Karpas-422 (cell line): Measurements from ENCODE around the gene ATG10. TPM values are rescaled to one million over a fixed set of nuclear protein-coding genes. Genes with fewer than 3 reads are reported as not detected.
A peak's percentile ranks its signal among the peaks of the same experiment; 100 is the strongest.

Experiments
- DNase-seq: peaks from one replicate; pipeline ENCODE4 v3.0.0-alpha.2; 2015
- H2AFZ ChIP-seq: fragments of 200-600 bp; sonication (generic); 2 replicates; pipeline ENCODE4 v1.6.1; 2014; ENCODE audit warnings: antibody characterized with exemption, low read length, mixed read lengths
- H3K27ac ChIP-seq: fragments of 200-600 bp; sonication (generic); 2 replicates; pipeline ENCODE4 v1.5.1; 2014; ENCODE audit warnings: mild to moderate bottlenecking, low read length, moderate library complexity
- H3K27me3 ChIP-seq: fragments of 200-600 bp; sonication (generic); 2 replicates; pipeline ENCODE4 v1.6.1; 2014; ENCODE audit warnings: low read length, mixed read lengths
- H3K36me3 ChIP-seq: fragments of 200-600 bp; sonication (generic); 2 replicates; pipeline ENCODE4 v1.6.1; 2014; ENCODE audit warnings: low read length, mixed read lengths; ENCODE audit not compliant: insufficient read depth
- H3K4me1 ChIP-seq: fragments of 200-600 bp; sonication (generic); 2 replicates; pipeline ENCODE4 v1.6.1; 2014; ENCODE audit warnings: mild to moderate bottlenecking, low read length, mixed read lengths
- H3K4me2 ChIP-seq: fragments of 200-600 bp; sonication (generic); 2 replicates; pipeline ENCODE4 v1.6.1; 2014; ENCODE audit warnings: low read length, low read depth, mild to moderate bottlenecking; ENCODE audit not compliant: poor library complexity, severe bottlenecking
- H3K4me3 ChIP-seq: fragments of 200-600 bp; sonication (generic); 2 replicates; pipeline ENCODE4 v1.5.1; 2014; ENCODE audit warnings: mild to moderate bottlenecking, antibody characterized with exemption, low read length, mixed read lengths
- H3K79me2 ChIP-seq: fragments of 200-600 bp; sonication (generic); 2 replicates; pipeline ENCODE4 v1.6.1; 2014; ENCODE audit warnings: mild to moderate bottlenecking, low read length, mixed read lengths
- H3K9ac ChIP-seq: fragments of 200-600 bp; sonication (generic); 2 replicates; pipeline ENCODE4 v1.6.0; 2014; ENCODE audit warnings: low read length
- H3K9me2 ChIP-seq: fragments of 200-600 bp; sonication (generic), shearing (Covaris generic); replicated peaks from 2 replicates; pipeline ENCODE4 v1.6.0; 2014; ENCODE audit warnings: mild to moderate bottlenecking, low read length, moderate library complexity; ENCODE audit not compliant: insufficient read depth
- H3K9me3 ChIP-seq: fragments of 300-700, 200-600 bp; sonication (generic); 2 replicates; pipeline ENCODE4 v1.6.1; 2014; ENCODE audit warnings: low read length, mixed read lengths
- H4K20me1 ChIP-seq: fragments of 200-600 bp; sonication (generic); 2 replicates; pipeline ENCODE4 v1.6.1; 2014; ENCODE audit warnings: mild to moderate bottlenecking, antibody characterized with exemption, low read length, low read depth; ENCODE audit not compliant: insufficient read depth
- total RNA-seq: library from RNA; depleted of rRNA; stranded (reverse); fragments of >200 nt; shearing (Covaris generic); gene quantifications from 2 replicates; pipeline ENCODE4 v1.2.3, GENCODE V29; 2014; ENCODE audit warnings: low replicate concordance

ATG10 gene
- total RNA-seq, 1 experiment from 2014 or later, result 16.8 TPM

GRCh38 chr5:82234885-82235284, 263.1 kb downstream of the ATG10 start:
- no peaks in the 10 kb centered on the region for H3K36me3 ChIP-seq
- no peaks in the 10 kb centered on the region for H3K27me3 ChIP-seq
- H3K9me3 ChIP-seq, result no peaks in the 10 kb centered on the region
- H3K79me2 ChIP-seq, result no peaks in the 10 kb centered on the region
- no peak overlapping the region for H3K4me3 ChIP-seq
- no peak overlapping the region for H2AFZ ChIP-seq
- no peak overlapping the region for H3K9ac ChIP-seq
- H3K27ac ChIP-seq, result no peak overlapping the region
- DNase-seq, result no peak
- no peaks in the 10 kb centered on the region for H4K20me1 ChIP-seq
- H3K4me1 ChIP-seq, result no peaks in the 10 kb centered on the region
- H3K4me2 ChIP-seq, result no peak overlapping the region
- H3K9me2 ChIP-seq, result no peaks in the 10 kb centered on the region

- DNase-seq, result no peak
- Histone ChIP-seq H3K4me1 (no peaks in the 10 kb centered on the region), H3K27ac (no peak overlapping the region), H2AFZ (no peak overlapping the region), H3K9ac (no peak overlapping the region), H3K4me2 (no peak overlapping the region), H3K79me2 (no peaks in the 10 kb centered on the region), H4K20me1 (no peaks in the 10 kb centered on the region), H3K27me3 (no peaks in the 10 kb centered on the region), H3K4me3 (no peak overlapping the region), H3K9me3 (peaks cover 15% of the 10 kb centered on the region), H3K9me2 (no peaks in the 10 kb centered on the region), H3K36me3 (no peaks in the 10 kb centered on the region)
Measured at GRCh38 chr5:82244151-82244550, 272.3 kb downstream of the ATG10 start.

- Histone ChIP-seq H3K36me3 (no peaks in the 10 kb centered on the region), H4K20me1 (no peaks in the 10 kb centered on the region), H3K27ac (no peak overlapping the region), H2AFZ (no peak overlapping the region), H3K4me3 (no peak overlapping the region), H3K4me1 (no peaks in the 10 kb centered on the region), H3K27me3 (no peaks in the 10 kb centered on the region), H3K4me2 (no peak overlapping the region), H3K79me2 (no peaks in the 10 kb centered on the region), H3K9me3 (peaks cover 15% of the 10 kb centered on the region), H3K9ac (no peak overlapping the region), H3K9me2 (no peaks in the 10 kb centered on the region)
- no peak for DNase-seq
Measured at GRCh38 chr5:82244854-82245635, 273.2 kb downstream of the ATG10 start.

GRCh38 chr5:82246960-82247574, 275.2 kb downstream of the ATG10 start:
- no peaks in the 10 kb centered on the region for H3K9me2 ChIP-seq
- peaks cover 15% of the 10 kb centered on the region for H3K9me3 ChIP-seq
- no peaks in the 10 kb centered on the region for H4K20me1 ChIP-seq
- no peaks in the 10 kb centered on the region for H3K27me3 ChIP-seq
- no peak overlapping the region for H3K4me3 ChIP-seq
- H3K36me3 ChIP-seq, result no peaks in the 10 kb centered on the region
- peak; percentile 60 for DNase-seq
- no peaks in the 10 kb centered on the region for H3K79me2 ChIP-seq
- H2AFZ ChIP-seq, result no peak overlapping the region
- H3K9ac ChIP-seq, result no peak overlapping the region
- no peak overlapping the region for H3K27ac ChIP-seq
- H3K4me2 ChIP-seq, result no peak overlapping the region
- H3K4me1 ChIP-seq, result no peaks in the 10 kb centered on the region

- no peak overlapping the region for H3K4me3 ChIP-seq
- no peaks in the 10 kb centered on the region for H3K36me3 ChIP-seq
- H2AFZ ChIP-seq, result no peak overlapping the region
- no peaks in the 10 kb centered on the region for H3K79me2 ChIP-seq
- H3K4me2 ChIP-seq, result no peak overlapping the region
- H3K4me1 ChIP-seq, result peaks cover 7% of the 10 kb centered on the region
- no peaks in the 10 kb centered on the region for H3K9me2 ChIP-seq
- no peak overlapping the region for H3K27ac ChIP-seq
- no peaks in the 10 kb centered on the region for H4K20me1 ChIP-seq
- no peaks in the 10 kb centered on the region for H3K27me3 ChIP-seq
- DNase-seq, result no peak
- peaks cover 6% of the 10 kb centered on the region for H3K9me3 ChIP-seq
- no peak overlapping the region for H3K9ac ChIP-seq
Measured at GRCh38 chr5:82252744-82253143, 280.9 kb downstream of the ATG10 start.

GRCh38 chr5:82255844-82256243, 284.0 kb downstream of the ATG10 start:
- no peak overlapping the region for H2AFZ ChIP-seq
- no peaks in the 10 kb centered on the region for H3K79me2 ChIP-seq
- H4K20me1 ChIP-seq, result no peaks in the 10 kb centered on the region
- H3K9me2 ChIP-seq, result no peaks in the 10 kb centered on the region
- no peak overlapping the region for H3K9ac ChIP-seq
- peaks cover 15% of the 10 kb centered on the region for H3K4me1 ChIP-seq
- no peak for DNase-seq
- H3K9me3 ChIP-seq, result no peaks in the 10 kb centered on the region
- H3K36me3 ChIP-seq, result no peaks in the 10 kb centered on the region
- no peak overlapping the region for H3K27ac ChIP-seq
- no peaks in the 10 kb centered on the region for H3K27me3 ChIP-seq
- no peak overlapping the region for H3K4me3 ChIP-seq
- no peak overlapping the region for H3K4me2 ChIP-seq

GRCh38 chr5:82257247-82257646, 285.4 kb downstream of the ATG10 start:
- Histone ChIP-seq H3K4me1 (peaks cover 15% of the 10 kb centered on the region), H3K9me3 (no peaks in the 10 kb centered on the region), H3K79me2 (no peaks in the 10 kb centered on the region), H3K27me3 (no peaks in the 10 kb centered on the region), H3K36me3 (no peaks in the 10 kb centered on the region), H4K20me1 (no peaks in the 10 kb centered on the region), H2AFZ (no peak overlapping the region), H3K27ac (no peak overlapping the region), H3K9ac (no peak overlapping the region), H3K9me2 (no peaks in the 10 kb centered on the region), H3K4me2 (no peak overlapping the region), H3K4me3 (no peak overlapping the region)
- no peak for DNase-seq

- 0 out of 2 replicates have a peak overlapping the region, but pooled peaks have one; percentile 7 for H3K27ac ChIP-seq
- no peaks in the 10 kb centered on the region for H3K27me3 ChIP-seq
- no peak overlapping the region for H3K9ac ChIP-seq
- no peaks in the 10 kb centered on the region for H3K9me3 ChIP-seq
- no peak overlapping the region for H2AFZ ChIP-seq
- DNase-seq, result peak; percentile 43
- no peaks in the 10 kb centered on the region for H3K36me3 ChIP-seq
- H3K4me3 ChIP-seq, result no peak overlapping the region
- H3K9me2 ChIP-seq, result no peaks in the 10 kb centered on the region
- no peaks in the 10 kb centered on the region for H3K79me2 ChIP-seq
- no peaks in the 10 kb centered on the region for H4K20me1 ChIP-seq
- no peak overlapping the region for H3K4me2 ChIP-seq
- H3K4me1 ChIP-seq, result peaks cover 15% of the 10 kb centered on the region
Measured at GRCh38 chr5:82257729-82258128, 285.9 kb downstream of the ATG10 start.
